BLaER1 treated with 17β-estradiol and CSF1 and Interleukin-3, amounts not matched to agents 10 nM and 100 nM (cell line): Measurements from ENCODE around the gene ALKBH3.

ENCODE experiments used
- H3K27ac ChIP-seq, 11 experiments: shearing (Covaris generic); formaldehyde crosslinking; 2 replicates each; pipeline ENCODE4 v1.8.1; 2022
- H3K27me3 ChIP-seq, 11 experiments: shearing (Covaris generic); formaldehyde crosslinking; 2 replicates each; pipeline ENCODE4 v1.8.1; 2022
- H3K36me3 ChIP-seq, 11 experiments: shearing (Covaris generic); formaldehyde crosslinking; 2 replicates each; pipeline ENCODE4 v1.8.1; 2022
- H3K4me1 ChIP-seq, 10 experiments: shearing (Covaris generic); formaldehyde crosslinking; 2 replicates each; pipeline ENCODE4 v1.8.1; 2022
- H3K4me2 ChIP-seq, 11 experiments: shearing (Covaris generic); formaldehyde crosslinking; 2 replicates each; pipeline ENCODE4 v1.8.1; 2022
- H3K4me3 ChIP-seq, 10 experiments: shearing (Covaris generic); formaldehyde crosslinking; 2 replicates each; pipeline ENCODE4 v1.8.1; 2022
- H3K9ac ChIP-seq, 11 experiments: shearing (Covaris generic); formaldehyde crosslinking; 2 replicates each; pipeline ENCODE4 v1.8.1; 2022
- H3K9me3 ChIP-seq, 11 experiments: shearing (Covaris generic); formaldehyde crosslinking; replicated peaks in 1 of 11; 2 replicates each; pipeline ENCODE4 v1.8.1; 2022
- H4K20me1 ChIP-seq, 11 experiments: shearing (Covaris generic); formaldehyde crosslinking; 2 replicates each; pipeline ENCODE4 v1.8.1; 2022
- Cebpa-rat ChIP-seq, 11 experiments: shearing (Covaris generic); IDR thresholded peaks; 2 replicates each; pipeline ENCODE4 v1.8.1; 2022

Gene ALKBH3

DNA sequence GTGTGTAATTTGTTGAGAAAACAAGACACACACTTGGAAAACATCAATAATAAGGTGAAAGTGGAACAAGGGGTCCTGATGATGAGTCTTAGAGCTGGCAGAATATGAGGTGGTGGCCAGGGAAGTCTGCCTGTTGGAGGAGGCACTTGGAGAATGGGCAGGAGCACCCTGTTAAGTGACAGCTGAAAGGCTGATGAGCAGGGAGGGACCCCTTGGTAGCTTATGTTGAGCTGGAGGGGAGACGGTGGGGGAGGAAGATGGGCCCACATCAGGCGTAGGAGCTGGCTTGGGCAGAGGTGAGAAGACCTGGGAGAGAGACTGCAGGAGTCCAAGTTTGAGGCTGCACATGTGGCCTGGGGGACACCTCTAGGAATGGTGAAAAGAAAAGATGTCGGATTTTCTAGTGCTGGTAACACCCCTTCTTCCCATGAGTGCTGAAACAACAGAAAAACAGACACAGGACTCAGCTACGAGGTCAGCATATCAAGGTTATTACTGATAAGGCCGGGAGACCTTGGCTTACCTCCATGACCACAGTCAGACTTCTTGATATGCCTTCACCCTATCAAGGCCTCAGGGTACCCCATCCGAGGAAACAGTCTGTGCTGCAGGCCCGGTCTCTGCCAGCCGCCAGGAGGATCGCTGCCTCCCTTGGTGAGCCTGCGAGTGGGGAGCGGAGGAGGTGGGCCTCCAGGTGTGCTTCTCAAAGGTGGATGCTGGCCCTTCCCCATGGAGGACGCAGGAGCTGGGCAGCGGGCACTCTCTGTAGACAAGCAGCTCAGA is 47.5 kb downstream of the ALKBH3 start:
- H3K4me2 ChIP-seq: no peak overlapping the region
- H3K27me3 ChIP-seq: no peaks in the 10 kb centered on the region
- no peak overlapping the region for H3K27ac ChIP-seq
- no peaks in the 10 kb centered on the region for H3K36me3 ChIP-seq
- H3K9ac ChIP-seq: no peak overlapping the region
- no peak overlapping the region for H3K4me3 ChIP-seq
- no peaks in the 10 kb centered on the region for H4K20me1 ChIP-seq
- H3K4me1 ChIP-seq: peaks cover 20 to 37% (median 23%) of the 10 kb centered on the region in 10 experiments
- H3K9me3 ChIP-seq: no peaks in the 10 kb centered on the region
- no peak for TF ChIP-seq Cebpa-rat (IDR thresholded peaks at IDR 0.05)

DNA sequence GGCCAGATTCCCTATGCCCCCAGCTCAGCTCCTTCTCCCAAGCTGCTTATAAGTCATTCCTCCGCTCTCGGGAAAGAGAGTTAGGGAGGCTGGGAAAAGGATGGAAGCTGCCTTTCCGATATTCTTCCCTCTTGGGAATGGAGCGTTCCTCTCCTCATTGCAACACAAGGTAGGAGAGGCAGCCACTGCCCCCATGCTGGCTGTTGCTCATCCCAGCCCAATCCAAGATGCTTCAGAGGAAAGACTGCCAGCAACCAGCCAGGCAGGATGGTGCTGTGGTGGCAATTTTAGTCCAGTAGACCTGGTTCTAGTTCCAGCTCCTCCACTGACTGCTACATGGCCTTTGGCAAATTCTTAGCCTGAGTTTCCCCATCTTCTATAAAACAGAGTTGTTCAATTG is 48.1 kb downstream of the ALKBH3 start:
- TF ChIP-seq Cebpa-rat (IDR thresholded peaks at IDR 0.05): no peak
- no peak overlapping the region for H3K4me3 ChIP-seq

DNA sequence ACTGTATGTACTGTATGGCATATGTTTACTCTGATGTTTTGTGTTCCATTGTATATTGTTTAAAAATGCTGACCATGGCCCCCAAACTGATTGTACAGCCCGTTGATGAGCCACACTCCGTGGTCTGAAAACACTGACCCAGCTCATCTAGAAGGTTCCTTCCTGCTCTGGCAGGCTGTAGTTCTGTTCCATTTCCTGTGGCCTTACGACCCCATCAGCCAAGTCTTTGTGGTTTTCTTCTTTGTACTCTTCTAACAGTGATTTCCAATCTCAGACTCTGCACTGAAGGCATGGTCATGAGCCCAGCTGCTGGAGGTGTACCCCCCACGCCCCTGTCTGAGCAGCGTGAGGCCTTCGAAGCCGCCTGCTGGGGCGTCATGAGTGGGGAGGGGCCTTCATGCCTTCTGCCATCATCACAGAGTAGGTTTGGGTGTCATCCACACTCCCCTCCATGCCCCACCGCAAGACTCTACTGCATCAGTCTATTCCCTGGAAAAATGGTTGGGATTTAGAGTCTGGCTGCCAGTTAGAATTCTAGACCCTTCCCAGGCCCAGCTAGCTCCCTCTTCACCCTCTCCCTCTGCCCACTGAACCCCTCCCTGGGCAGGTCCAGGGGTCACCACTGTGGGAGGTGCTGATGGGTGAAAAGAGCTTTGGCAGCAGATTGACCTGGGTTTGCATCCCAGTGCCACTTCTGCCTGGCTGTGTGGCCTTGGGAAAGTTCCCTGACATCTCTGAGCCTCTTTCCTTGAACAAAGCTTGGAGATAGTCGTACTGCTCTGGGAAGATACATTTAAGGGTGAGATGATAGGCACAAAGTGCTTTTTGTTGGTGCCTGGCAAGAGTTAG is 50.5 kb downstream of the ALKBH3 start:
- Histone ChIP-seq H3K4me3 (no peak overlapping the region), H3K4me1 (peaks cover 23 to 59% (median 36%) of the 10 kb centered on the region in 10 experiments), H3K27ac (peak overlapping the region in 7 of 11 experiments; percentile 15 to 43 (median 30); a peak in 10 of 22 replicates), H3K27me3 (no peaks in the 10 kb centered on the region), H3K4me2 (peak overlapping the region; percentile 62 to 87 (median 77)), H3K9me3 (no peaks in the 10 kb centered on the region), H3K9ac (peak overlapping the region in 1 of 11 experiments; percentile 7; a peak in 1 of 22 replicates), H4K20me1 (no peaks in the 10 kb centered on the region), H3K36me3 (no peaks in the 10 kb centered on the region)
- TF ChIP-seq Cebpa-rat (IDR thresholded peaks at IDR 0.05): no peak

More for the DNA sequence above, 48.1 kb downstream of the ALKBH3 start:
- Histone ChIP-seq H3K4me1 (peaks cover 20 to 39% (median 26%) of the 10 kb centered on the region in 10 experiments), H3K9ac (no peak overlapping the region), H3K36me3 (no peaks in the 10 kb centered on the region), H3K27me3 (no peaks in the 10 kb centered on the region), H3K4me2 (no peak overlapping the region), H4K20me1 (no peaks in the 10 kb centered on the region), H3K27ac (no peak overlapping the region), H3K9me3 (no peaks in the 10 kb centered on the region)

DNA sequence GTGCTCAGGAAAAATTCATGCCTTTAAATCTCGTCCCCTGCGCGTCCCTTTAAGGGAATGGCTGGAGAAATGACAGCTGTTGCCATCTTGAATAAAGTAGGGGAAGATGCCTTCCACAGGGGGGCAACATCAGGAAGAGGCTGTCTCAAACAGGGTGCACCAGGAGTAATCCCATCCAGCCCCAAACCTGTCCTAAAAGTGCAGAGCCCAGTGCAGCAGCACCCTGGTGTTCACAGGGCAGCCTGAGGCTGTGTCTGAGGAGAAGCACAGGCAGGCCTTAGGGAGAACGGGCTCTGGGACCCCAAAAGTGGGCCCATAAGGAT is 51.0 kb downstream of the ALKBH3 start:
- Histone ChIP-seq H3K27ac (no peak overlapping the region), H3K27me3 (no peaks in the 10 kb centered on the region), H3K9ac (no peak overlapping the region), H3K36me3 (no peaks in the 10 kb centered on the region), H4K20me1 (no peaks in the 10 kb centered on the region), H3K4me3 (no peak overlapping the region), H3K4me2 (peak overlapping the region; percentile 62 to 87 (median 77); a peak in 19 of 22 replicates), H3K9me3 (no peaks in the 10 kb centered on the region), H3K4me1 (peaks cover 23 to 65% (median 41%) of the 10 kb centered on the region in 10 experiments)
- no peak for TF ChIP-seq Cebpa-rat (IDR thresholded peaks at IDR 0.05)

DNA sequence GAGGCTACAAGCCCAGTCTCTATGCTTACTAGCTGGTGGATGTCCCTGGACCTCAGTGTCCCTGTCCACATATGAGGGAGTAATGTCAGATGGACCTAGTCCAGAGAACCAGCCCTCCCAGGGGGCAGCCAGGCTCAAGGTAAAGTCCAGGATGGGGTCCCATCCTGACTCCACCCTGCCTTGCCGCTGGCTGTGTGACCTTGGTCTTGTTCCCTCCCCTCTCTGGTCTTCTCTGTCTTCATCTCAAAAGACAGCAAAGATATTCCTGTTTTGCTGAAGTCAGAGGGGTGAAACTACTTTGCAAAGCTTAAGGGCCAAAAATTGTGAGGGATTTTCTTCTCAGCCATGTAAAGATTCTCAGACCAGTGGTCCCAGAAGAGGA is 52.6 kb downstream of the ALKBH3 start:
- no peak for TF ChIP-seq Cebpa-rat (IDR thresholded peaks at IDR 0.05)
- H3K27me3 ChIP-seq: no peaks in the 10 kb centered on the region
- H3K4me1 ChIP-seq: peaks cover 23 to 80% (median 46%) of the 10 kb centered on the region in 10 experiments
- H3K4me2 ChIP-seq: peak overlapping the region in 6 of 11 experiments; percentile 25 to 65 (median 42); a peak in 10 of 22 replicates
- no peak overlapping the region for H3K9ac ChIP-seq
- no peak overlapping the region for H3K4me3 ChIP-seq
- H3K9me3 ChIP-seq: no peaks in the 10 kb centered on the region
- H3K27ac ChIP-seq: no peak overlapping the region
- H3K36me3 ChIP-seq: no peaks in the 10 kb centered on the region
- H4K20me1 ChIP-seq: no peaks in the 10 kb centered on the region

DNA sequence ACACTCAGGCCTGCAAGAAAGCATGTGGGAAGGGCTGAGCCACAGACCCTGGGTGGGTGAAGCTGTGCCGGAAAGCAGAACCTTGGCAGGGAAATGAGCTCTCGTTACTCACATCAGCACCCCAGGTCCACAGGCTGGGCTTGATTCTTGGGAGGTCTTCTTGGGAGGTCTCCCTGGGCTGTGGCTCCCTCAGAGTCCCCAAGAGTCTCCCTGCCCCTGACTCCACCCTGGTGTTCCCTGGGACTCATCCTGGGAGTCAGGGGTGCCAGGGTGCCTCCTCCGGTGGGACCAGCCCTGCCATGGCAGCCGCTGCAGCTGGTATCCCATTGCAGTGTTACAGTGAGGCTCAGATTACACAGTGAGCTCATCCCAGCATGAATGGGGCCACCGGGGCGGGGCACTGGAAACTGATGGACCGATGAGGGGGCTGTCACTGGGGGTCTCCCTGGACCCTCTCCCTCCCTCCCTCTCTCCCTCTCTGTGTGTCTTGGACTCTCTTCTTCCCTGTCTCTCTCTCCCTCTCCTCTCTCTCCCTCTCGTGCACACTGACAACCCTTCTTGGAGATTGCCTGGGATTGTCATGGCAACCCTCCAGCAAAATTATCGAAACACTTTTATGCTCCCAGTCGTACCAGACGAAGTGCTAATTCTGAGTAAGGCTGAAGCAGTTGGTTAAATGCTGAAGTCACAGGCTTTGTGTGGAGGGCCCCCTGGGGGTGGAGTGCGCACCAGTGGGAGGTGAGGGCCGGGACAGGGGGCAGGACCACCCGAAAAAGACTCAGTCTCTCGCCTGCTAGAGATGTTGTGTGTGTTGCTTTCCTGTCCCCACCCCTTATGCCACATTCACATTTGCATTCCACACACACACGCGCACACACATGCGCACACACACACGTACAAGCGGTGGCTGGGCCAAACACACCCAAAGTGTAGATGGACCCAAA is 53.2 kb downstream of the ALKBH3 start:
- Histone ChIP-seq H3K9me3 (no peaks in the 10 kb centered on the region), H3K4me2 (peak overlapping the region in 6 of 11 experiments; percentile 25 to 65 (median 42); a peak in 11 of 22 replicates), H4K20me1 (no peaks in the 10 kb centered on the region), H3K9ac (no peak overlapping the region), H3K4me1 (peaks cover 23 to 84% (median 46%) of the 10 kb centered on the region in 10 experiments), H3K27me3 (no peaks in the 10 kb centered on the region), H3K36me3 (no peaks in the 10 kb centered on the region), H3K4me3 (no peak overlapping the region), H3K27ac (no peak overlapping the region)
- TF ChIP-seq Cebpa-rat (IDR thresholded peaks at IDR 0.05): no peak

DNA sequence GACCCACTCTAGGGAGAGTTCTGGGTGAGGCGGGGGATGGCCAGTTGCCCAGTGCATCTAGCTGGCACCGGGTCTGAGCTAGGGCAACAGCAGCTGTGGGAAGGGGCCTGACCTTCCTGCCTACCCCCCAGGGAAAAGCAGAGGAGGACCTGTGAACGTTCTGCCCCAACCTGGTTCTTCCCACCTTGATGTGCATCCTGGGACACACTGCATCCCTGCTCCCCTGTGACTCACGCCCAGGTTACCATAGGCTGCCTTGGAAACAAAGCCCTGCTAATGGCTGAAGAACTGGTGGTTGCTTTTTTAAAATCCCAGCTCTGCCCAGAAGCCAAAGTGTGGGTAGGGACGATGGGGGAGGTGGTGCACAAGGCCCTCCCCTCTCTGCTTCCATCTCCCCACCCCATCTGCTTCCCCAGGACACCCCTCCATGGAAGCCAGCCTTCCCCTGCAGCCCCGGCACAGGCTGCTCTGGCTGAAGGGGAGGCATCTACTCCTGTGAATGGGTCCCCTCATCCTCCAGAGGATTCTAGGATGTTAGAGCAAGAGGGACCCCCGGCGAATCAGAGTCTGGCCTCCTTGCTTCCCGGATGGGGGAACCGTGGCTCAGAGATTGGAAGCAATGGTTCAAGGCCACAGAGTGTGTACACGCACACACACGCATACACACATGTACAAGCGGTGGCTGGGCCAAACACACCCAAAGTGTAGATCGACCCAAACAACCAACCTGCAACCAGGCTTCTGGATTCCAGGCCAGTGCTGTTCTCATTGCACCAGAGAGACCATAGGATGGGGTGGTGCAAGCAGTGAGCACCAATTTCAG is 54.2 kb downstream of the ALKBH3 start:
- no peak for TF ChIP-seq Cebpa-rat (IDR thresholded peaks at IDR 0.05)
- H3K4me1 ChIP-seq: peaks cover 23 to 81% (median 45%) of the 10 kb centered on the region in 10 experiments
- H3K27ac ChIP-seq: no peak overlapping the region
- H3K4me2 ChIP-seq: peak overlapping the region in 4 of 11 experiments; percentile 44 to 82 (median 78); a peak in 4 of 22 replicates
- H3K9me3 ChIP-seq: no peaks in the 10 kb centered on the region
- H4K20me1 ChIP-seq: no peaks in the 10 kb centered on the region
- H3K4me3 ChIP-seq: no peak overlapping the region
- H3K36me3 ChIP-seq: no peaks in the 10 kb centered on the region
- no peaks in the 10 kb centered on the region for H3K27me3 ChIP-seq
- no peak overlapping the region for H3K9ac ChIP-seq

DNA sequence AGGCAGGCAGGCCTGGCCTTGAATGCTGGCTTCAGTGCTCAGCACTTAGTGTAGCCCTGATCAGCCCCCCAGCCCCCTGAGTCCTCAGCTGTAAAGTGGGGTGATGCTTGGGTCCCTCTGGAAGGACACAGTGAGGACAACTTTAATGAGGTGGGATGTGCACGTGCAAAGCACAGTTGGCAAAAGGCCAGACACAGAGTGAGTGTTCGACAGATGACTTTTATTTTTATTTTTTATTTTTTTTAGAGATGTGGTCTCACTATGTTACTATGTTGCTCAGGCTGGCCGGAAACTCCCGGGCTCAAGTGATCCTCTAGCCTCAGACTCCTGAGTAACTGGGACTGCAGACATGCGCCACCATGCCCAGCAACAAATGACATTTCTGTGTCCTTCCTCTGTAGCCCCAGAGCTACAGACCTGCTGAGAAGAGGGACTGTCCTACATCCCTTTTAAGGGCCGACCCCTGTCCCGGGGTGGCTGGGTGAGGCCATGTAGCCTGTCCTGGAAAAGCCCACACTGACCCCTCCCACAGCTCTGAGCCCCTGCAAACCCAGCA is 54.9 kb downstream of the ALKBH3 start:
- no peak overlapping the region for H3K9ac ChIP-seq
- H3K27ac ChIP-seq: peak overlapping the region in 2 of 11 experiments; percentile 8 to 37; a peak in 2 of 22 replicates
- H4K20me1 ChIP-seq: no peaks in the 10 kb centered on the region
- no peaks in the 10 kb centered on the region for H3K9me3 ChIP-seq
- H3K4me2 ChIP-seq: peak overlapping the region in 10 of 11 experiments; percentile 7 to 82 (median 49); a peak in 17 of 22 replicates
- TF ChIP-seq Cebpa-rat (IDR thresholded peaks at IDR 0.05): no peak
- peaks cover 16 to 74% (median 39%) of the 10 kb centered on the region in 10 experiments for H3K4me1 ChIP-seq
- H3K27me3 ChIP-seq: no peaks in the 10 kb centered on the region
- H3K36me3 ChIP-seq: no peaks in the 10 kb centered on the region
- no peak overlapping the region for H3K4me3 ChIP-seq
